ENCODE data around the gene TGFBR3. TPM values are rescaled to one million over a fixed set of nuclear protein-coding genes. Genes with fewer than 3 reads are reported as not detected.

TGFBR3 gene
- total RNA-seq, 4 donors from 2014 or later: 116 to 306 (median 171) TPM

DNA sequence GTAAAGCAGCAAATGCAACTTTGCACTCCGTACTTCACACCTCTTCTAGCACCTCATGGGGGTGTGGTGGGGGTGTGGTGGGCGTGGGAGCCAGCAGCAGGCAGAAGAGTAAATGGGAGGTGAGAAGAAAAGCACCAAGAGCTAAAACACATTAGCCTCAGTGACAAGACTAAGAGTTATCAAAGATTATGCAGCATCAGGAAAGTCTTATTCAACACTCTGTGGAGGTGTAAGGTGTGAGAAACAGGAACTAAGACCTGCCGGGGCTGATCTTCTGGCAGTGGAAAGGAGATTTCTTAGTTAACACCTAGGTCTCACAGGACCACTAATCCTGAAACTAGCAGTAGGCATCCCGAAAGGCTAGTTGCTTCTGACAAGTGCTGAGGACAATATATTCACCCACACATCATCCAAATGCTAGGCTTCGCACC lies 9.9 kb downstream of the TGFBR3 start:
- Histone ChIP-seq H3K4me3 (no peak overlapping the region), H3K27ac (peak overlapping the region in 1 of 4 donors; percentile 32), H3K4me1 (peaks cover 0 to 82% (median 21%) of the 10 kb centered on the region in 4 donors), H3K27me3 (no peaks in the 10 kb centered on the region), H3K9me3 (no peaks in the 10 kb centered on the region), H3K36me3 (no peaks in the 10 kb centered on the region)
- TF ChIP-seq, protein P1, sequence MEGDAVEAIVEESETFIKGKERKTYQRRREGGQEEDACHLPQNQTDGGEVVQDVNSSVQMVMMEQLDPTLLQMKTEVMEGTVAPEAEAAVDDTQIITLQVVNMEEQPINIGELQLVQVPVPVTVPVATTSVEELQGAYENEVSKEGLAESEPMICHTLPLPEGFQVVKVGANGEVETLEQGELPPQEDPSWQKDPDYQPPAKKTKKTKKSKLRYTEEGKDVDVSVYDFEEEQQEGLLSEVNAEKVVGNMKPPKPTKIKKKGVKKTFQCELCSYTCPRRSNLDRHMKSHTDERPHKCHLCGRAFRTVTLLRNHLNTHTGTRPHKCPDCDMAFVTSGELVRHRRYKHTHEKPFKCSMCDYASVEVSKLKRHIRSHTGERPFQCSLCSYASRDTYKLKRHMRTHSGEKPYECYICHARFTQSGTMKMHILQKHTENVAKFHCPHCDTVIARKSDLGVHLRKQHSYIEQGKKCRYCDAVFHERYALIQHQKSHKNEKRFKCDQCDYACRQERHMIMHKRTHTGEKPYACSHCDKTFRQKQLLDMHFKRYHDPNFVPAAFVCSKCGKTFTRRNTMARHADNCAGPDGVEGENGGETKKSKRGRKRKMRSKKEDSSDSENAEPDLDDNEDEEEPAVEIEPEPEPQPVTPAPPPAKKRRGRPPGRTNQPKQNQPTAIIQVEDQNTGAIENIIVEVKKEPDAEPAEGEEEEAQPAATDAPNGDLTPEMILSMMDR (IDR thresholded peaks at IDR 0.05): no peak
- TF ChIP-seq POLR2A (IDR thresholded peaks at IDR 0.05) (no peak), EP300 (IDR thresholded peaks at IDR 0.05) (no peak)
- DNase-seq (ENCODE audit: low spot score in 2 of 2): no peak
- WGBS, 2 donors: 69 to 80% methylated on average over 5 of the region's 5 CpGs

DNA sequence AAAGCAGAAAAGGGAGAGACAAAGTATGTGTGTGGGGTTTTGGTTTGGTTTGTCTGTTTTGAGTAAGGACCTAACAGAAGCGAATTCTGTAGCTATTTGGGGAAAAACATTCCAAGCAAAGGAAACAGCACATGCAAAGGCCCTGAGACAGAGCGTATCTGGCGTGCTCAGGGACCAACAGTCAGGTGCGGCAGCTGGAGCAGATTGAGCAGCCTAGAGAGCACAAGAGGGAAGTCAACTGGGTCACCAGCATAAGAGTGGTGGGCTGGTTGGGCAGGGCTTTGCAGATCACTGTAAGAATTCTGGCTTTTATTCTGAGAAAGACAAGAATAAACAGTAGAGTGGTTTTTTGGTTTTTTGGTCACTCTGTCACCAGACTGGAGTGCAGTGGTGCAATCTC lies 11.8 kb downstream of the TGFBR3 start:
- peaks cover 0 to 78% (median 20%) of the 10 kb centered on the region in 4 donors for H3K4me1 ChIP-seq
- H3K36me3 ChIP-seq: no peaks in the 10 kb centered on the region
- H3K4me3 ChIP-seq: no peak overlapping the region
- TF ChIP-seq POLR2A (IDR thresholded peaks at IDR 0.05) (no peak), EP300 (IDR thresholded peaks at IDR 0.05) (no peak)
- TF ChIP-seq, protein P1 (IDR thresholded peaks at IDR 0.05): no peak
- no peaks in the 10 kb centered on the region for H3K9me3 ChIP-seq
- no peaks in the 10 kb centered on the region for H3K27me3 ChIP-seq
- no peak for DNase-seq (ENCODE audit: low spot score in 2 of 2)
- H3K27ac ChIP-seq: no peak overlapping the region
- WGBS, 2 donors: 87 to 94% methylated on average over 4 of the region's 4 CpGs

DNA sequence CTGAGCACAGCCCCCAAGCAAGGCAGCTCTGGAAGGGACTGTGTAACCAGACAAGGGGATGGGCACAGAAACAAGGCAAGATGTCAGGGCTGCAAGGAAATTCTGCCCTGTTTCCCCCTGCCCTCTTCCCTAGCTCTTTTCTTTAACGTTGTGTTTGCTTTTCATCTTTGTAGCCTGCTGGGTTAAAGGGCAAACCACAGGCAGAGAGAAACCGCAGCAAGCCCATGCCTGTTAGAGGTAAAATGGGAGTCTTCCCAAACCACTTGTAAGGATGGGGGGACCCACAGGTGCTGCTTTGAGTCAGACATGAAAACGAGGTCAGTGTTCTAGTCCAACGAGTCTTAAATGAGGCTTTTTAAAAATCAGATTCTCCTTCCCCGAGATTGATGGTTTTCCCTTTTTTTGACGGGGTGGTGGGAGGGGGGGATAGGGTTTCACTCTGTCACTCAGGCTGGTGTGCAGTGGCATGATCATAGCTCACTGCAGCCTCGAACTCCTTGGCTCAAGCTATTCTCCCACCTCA lies 13.3 kb downstream of the TGFBR3 start:
- Histone ChIP-seq H3K4me3 (no peak overlapping the region), H3K4me1 (peaks cover 0 to 78% (median 16%) of the 10 kb centered on the region in 4 donors), H3K27me3 (no peaks in the 10 kb centered on the region), H3K27ac (peak overlapping the region in 1 of 4 donors; percentile 31), H3K36me3 (no peaks in the 10 kb centered on the region), H3K9me3 (no peaks in the 10 kb centered on the region)
- WGBS, 2 donors: 24% methylated on average over 7 of the region's 7 CpGs
- TF ChIP-seq POLR2A (IDR thresholded peaks at IDR 0.05): no peak
- TF ChIP-seq, protein P1 (IDR thresholded peaks at IDR 0.05): no peak
- no peak for TF ChIP-seq EP300 (IDR thresholded peaks at IDR 0.05)
- DNase-seq (ENCODE audit: low spot score in 2 of 2): no peak

DNA sequence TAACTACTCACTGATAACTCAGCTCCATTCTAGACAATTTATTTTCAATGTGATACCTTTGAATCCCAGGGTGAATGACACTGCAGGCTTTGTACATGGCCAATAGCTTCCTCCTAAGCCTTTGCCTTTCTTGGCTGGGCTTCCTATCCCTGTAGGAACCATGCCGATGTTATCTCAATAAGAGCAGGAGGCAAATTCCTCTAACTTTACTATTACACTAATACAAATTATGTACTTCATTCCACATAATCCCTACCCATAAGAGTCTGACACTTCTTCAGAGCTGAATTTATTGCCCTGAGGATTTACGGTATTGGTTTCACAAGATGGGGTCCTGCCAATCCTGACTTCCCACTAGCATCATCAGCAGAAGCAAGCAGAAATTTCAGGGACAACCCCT lies 14.0 kb downstream of the TGFBR3 start:
- DNase-seq (ENCODE audit: low spot score in 2 of 2): no peak
- Histone ChIP-seq H3K4me1 (peaks cover 0 to 78% (median 13%) of the 10 kb centered on the region in 4 donors), H3K4me3 (no peak overlapping the region), H3K9me3 (no peaks in the 10 kb centered on the region), H3K36me3 (no peaks in the 10 kb centered on the region), H3K27ac (peak overlapping the region in 1 of 4 donors; percentile 31), H3K27me3 (no peaks in the 10 kb centered on the region)
- 24 to 40% methylated on average over 2 of the region's 2 CpGs for WGBS, 2 donors
- TF ChIP-seq POLR2A (IDR thresholded peaks at IDR 0.05): no peak
- TF ChIP-seq EP300 (IDR thresholded peaks at IDR 0.05): no peak
- TF ChIP-seq, protein P1 (IDR thresholded peaks at IDR 0.05): no peak

DNA sequence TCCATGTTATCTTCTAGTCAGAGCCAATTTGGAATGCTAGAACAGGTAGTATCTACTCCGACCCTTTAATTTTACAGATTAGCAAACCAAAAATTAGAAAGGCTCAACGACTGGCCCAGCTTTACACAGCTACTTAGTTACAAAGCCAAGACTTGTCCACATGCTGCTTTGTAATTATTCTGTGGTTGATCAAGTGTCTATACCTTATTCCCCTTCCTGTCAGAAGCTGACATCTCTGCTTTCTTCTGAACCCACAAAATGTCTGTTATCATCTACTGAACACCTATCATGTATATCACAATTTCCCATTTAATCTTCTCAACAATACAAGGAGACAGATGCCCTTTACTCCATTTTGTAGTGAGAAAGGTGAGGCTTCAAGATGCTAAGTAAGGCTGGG lies 15.6 kb downstream of the TGFBR3 start:
- Histone ChIP-seq H3K4me3 (no peak overlapping the region), H3K9me3 (no peaks in the 10 kb centered on the region), H3K36me3 (no peaks in the 10 kb centered on the region), H3K27ac (no peak overlapping the region), H3K4me1 (peaks cover 0 to 71% (median 8%) of the 10 kb centered on the region in 4 donors), H3K27me3 (no peaks in the 10 kb centered on the region)
- WGBS, 2 donors: 66% methylated on average over 2 of the region's 2 CpGs
- no peak for TF ChIP-seq POLR2A (IDR thresholded peaks at IDR 0.05)
- TF ChIP-seq, protein P1 (IDR thresholded peaks at IDR 0.05): no peak
- no peak for TF ChIP-seq EP300 (IDR thresholded peaks at IDR 0.05)
- DNase-seq (ENCODE audit: low spot score in 2 of 2): no peak
